Activated CD4-positive, alpha-beta T cell treated with anti-CD3 and anti-CD28 coated beads for 48 hours (primary cell): ENCODE results near the gene ASMTL.

ENCODE experiments used
- DNase-seq: peaks from one replicate; pipeline ENCODE4 v3.0.0-alpha.2; 2020

The ASMTL gene

GRCh38 chrX:1453951-1454785 is 1.5 kb upstream of the ASMTL start:
- DNase-seq, result peak; percentile 96

- no peak for DNase-seq
These were observed 680 bp upstream of the ASMTL start for GRCh38 chrX:1453395-1453783.

- DNase-seq, result peak; percentile 21
These were observed 821 bp downstream of the ASMTL start for GRCh38 chrX:1451661-1452515.

- DNase-seq, result peak; percentile 6
These were observed 1.5 kb downstream of the ASMTL start for GRCh38 chrX:1451251-1451660.

GRCh38 chrX:1450361-1451161 is 2.1 kb downstream of the ASMTL start:
- DNase-seq, result peak; percentile 7

GRCh38 chrX:1449823-1450149 is 2.9 kb downstream of the ASMTL start:
- DNase-seq, result no peak

GRCh38 chrX:1449036-1449822 is 3.5 kb downstream of the ASMTL start:
- DNase-seq, result peak; percentile 1

GRCh38 chrX:1448573-1449001 is 4.1 kb downstream of the ASMTL start:
- peak; percentile 1 for DNase-seq

- DNase-seq, result peak; percentile 3
These were observed 4.6 kb downstream of the ASMTL start for GRCh38 chrX:1447969-1448572.

- peak; percentile 9 for DNase-seq
These were observed 5.4 kb downstream of the ASMTL start for GRCh38 chrX:1446984-1447968.

- peak; percentile 2 for DNase-seq
These were observed 7.9 kb downstream of the ASMTL start for GRCh38 chrX:1444561-1445500.

- peak; percentile 1 for DNase-seq
These were observed 9.1 kb downstream of the ASMTL start for GRCh38 chrX:1443496-1444075.

- peak; percentile 1 for DNase-seq
These were observed 9.9 kb downstream of the ASMTL start for GRCh38 chrX:1442724-1443367.

- peak; percentile 1 for DNase-seq
These were observed 10.6 kb downstream of the ASMTL start for GRCh38 chrX:1442016-1442665.

- DNase-seq, result no peak
These were observed 12.2 kb downstream of the ASMTL start for GRCh38 chrX:1440506-1440905.

GRCh38 chrX:1435241-1435895 is 17.3 kb downstream of the ASMTL start:
- no peak for DNase-seq

- no peak for DNase-seq
These were observed 17.9 kb downstream of the ASMTL start for GRCh38 chrX:1434871-1435240.
